ENCODE data around the gene MRPL14. TPM values are rescaled to one million over a fixed set of nuclear protein-coding genes. Genes with fewer than 3 reads are reported as not detected.

Gene MRPL14
- total and polyA plus RNA-seq, 9 of the 15 experiments (the other 6 are each of a cell fraction or from before 2014, with no cell fraction given), result 126 to 424 (median 165) TPM

DNA sequence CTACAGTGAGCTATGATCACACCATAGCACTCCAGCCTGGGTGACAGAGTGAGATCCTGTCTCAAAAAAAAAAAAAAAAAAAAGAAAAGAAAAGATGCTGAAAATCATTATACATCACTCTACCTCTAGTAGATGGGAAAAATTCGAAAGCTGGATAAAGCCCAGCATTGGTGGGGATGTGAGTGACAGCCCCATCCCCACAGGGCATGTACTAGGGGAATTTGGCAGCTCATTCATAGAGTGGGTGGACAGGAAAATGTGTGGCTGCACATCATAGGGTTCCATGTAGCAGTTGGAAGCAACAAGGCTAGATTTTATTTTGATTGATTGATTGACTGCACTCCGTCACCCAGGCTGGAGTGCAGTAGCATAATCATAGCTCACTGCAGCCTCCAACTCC, 42.0 kb downstream of the MRPL14 start:
- ChIA-PET CTCF (ENCODE audit: low intra/inter-chr PET ratio) (no interaction called here), POLR2A (interaction anchor here (0.5 to 1.9 kb wide), 13 partner anchors 11 to 456 kb away, joined by 3 to 5 read pairs (median 3); partner anchors contain the start of gene GTPBP2)
- Histone ChIP-seq H3K27me3 (ENCODE audit: control insufficient read depth in 2 of 2, insufficient read depth in 2 of 2, low read length in 2 of 2) (no peaks in the 10 kb centered on the region; a peak in 1 of 5 replicates), H2AFZ (ENCODE audit: low read depth, low read length) (no peak overlapping the region), H4K20me1 (replicated peaks; ENCODE audit: control insufficient read depth, insufficient read depth, low read length) (no peaks in the 10 kb centered on the region; the same call in 1 of the 2 replicates), H3K9me1 (ENCODE audit: control insufficient read depth, insufficient read depth, low read length) (no peaks in the 10 kb centered on the region), H3K27ac (ENCODE audit: extremely low read depth, low read depth, low read length) (no peak overlapping the region), H3K9ac (ENCODE audit: insufficient read depth in 1 of 2, low read depth in 2 of 2, low read length in 2 of 2) (no peak overlapping the region), H3K36me3 (ENCODE audit: control insufficient read depth, insufficient read depth, low read length) (peaks cover 16% of the 10 kb centered on the region; the same call in 2 of the 3 replicates), H3K9me3 (replicated peaks; ENCODE audit: control insufficient read depth, insufficient read depth, low read depth, low read length) (no peaks in the 10 kb centered on the region), H3K4me3 (no peak overlapping the region), H3K4me1 (replicated peaks in 1 of 2; ENCODE audit: control insufficient read depth in 2 of 2, insufficient read depth in 2 of 2, low read length in 2 of 2) (peaks cover 7 to 12% of the 10 kb centered on the region in 2 experiments; a peak in 4 of 5 replicates), H3K4me2 (ENCODE audit: insufficient read depth, low read length) (no peak overlapping the region), H3K79me2 (ENCODE audit: control insufficient read depth, insufficient read depth, low read length) (no peaks in the 10 kb centered on the region)
- in situ Hi-C loops (cut with MboI) (no loop called here), intact Hi-C loops (cut with micrococcal nuclease) (no loop called here)
- BruUV-seq (replicated peaks), result no TSS peak
- FAIRE-seq, result no peak
- 59% methylated on average over 2 of the region's 2 CpGs for WGBS (ENCODE audit: insufficient coverage, low coverage, missing lambda C conversion rate)
- ATAC-seq, result no peak
- no peak for DNase-seq (ENCODE audit: extremely low read depth in 1 of 4, low spot score in 3 of 4)
- peak; percentile 42 for TF ChIP-seq MEIS2 (IDR thresholded peaks at IDR 0.05; ENCODE audit: partially characterized antibody)
- no peak for TF ChIP-seq PURB (CRISPR knock-in tag; IDR thresholded peaks at IDR 0.05; ENCODE audit: low read depth)
- TF ChIP-seq, protein P1, sequence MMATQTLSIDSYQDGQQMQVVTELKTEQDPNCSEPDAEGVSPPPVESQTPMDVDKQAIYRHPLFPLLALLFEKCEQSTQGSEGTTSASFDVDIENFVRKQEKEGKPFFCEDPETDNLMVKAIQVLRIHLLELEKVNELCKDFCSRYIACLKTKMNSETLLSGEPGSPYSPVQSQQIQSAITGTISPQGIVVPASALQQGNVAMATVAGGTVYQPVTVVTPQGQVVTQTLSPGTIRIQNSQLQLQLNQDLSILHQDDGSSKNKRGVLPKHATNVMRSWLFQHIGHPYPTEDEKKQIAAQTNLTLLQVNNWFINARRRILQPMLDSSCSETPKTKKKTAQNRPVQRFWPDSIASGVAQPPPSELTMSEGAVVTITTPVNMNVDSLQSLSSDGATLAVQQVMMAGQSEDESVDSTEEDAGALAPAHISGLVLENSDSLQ (IDR thresholded peaks at IDR 0.05), result peak; percentile 51
- TF ChIP-seq FOXJ3 (CRISPR knock-in tag; IDR thresholded peaks at IDR 0.05), result no peak
- TF ChIP-seq BRD4 (IDR thresholded peaks at IDR 0.05), result no peak

Measured in K562 (cell line).